GM19240 (cell line): Measurements from ENCODE around the gene LDLRAD4.

Experiments used
- DNase-seq: peaks from one replicate; pipeline ENCODE4 v3.0.0; 2011; ENCODE audit warnings: low spot score; ENCODE audit not compliant: insufficient read length

The LDLRAD4 gene

DNA sequence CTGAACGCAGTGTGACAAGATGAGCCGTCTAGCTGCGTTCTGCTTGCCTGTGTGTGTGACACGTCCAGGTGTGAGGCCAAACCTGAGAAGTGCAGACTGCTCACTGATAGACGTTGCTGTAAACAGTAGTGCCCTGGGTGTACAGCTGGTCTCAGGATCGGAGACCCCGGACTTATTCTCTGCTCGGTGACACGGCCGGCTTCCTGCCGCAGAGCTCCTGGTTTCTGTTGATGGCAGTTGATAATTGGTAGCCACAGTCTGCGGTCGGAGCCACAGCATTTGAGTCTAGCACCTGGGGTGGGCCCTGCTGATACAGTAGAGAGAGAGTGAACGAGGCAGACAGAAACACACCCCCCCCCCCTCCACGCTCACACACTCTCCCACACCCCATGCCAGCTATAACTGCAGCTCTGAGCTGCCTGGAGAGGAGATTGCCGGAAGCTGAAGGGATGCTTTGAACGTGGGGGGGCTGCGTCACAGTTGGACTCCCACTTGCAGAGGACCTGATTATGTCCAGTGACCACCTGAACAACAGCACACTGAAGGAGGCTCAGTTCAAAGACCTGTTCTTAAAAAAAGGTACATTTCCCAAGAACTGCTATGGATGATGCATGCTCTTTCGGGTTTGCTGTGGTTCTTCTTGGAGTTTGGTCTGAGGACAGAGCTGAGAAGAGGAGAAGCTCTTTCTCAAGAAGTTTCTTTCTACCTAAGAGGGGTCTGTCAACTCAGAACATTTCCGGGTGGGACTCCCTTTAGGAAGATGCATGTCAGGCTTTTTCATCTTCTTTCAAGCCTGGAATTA is 393.8 kb downstream of the LDLRAD4 start:
- no peak for DNase-seq

DNA sequence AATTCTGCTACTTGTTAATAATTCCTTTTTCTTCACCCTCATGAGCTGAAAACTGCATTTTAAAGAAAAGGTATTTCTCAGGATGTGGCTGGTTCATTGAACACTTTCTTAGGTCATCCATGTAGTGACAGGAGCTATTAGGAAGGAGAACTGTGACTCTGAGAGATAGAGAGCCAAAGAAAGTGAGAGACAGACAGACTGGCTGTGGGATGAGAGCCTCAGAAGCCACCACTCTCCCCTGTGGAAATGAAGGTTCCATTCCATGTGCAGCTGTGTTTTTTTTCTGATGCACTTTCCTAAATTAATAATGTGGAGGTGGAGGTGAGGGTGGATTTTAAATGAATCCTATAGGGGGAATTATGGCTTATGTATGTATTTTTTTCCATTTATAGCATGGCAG is 394.5 kb downstream of the LDLRAD4 start:
- no peak for DNase-seq

DNA sequence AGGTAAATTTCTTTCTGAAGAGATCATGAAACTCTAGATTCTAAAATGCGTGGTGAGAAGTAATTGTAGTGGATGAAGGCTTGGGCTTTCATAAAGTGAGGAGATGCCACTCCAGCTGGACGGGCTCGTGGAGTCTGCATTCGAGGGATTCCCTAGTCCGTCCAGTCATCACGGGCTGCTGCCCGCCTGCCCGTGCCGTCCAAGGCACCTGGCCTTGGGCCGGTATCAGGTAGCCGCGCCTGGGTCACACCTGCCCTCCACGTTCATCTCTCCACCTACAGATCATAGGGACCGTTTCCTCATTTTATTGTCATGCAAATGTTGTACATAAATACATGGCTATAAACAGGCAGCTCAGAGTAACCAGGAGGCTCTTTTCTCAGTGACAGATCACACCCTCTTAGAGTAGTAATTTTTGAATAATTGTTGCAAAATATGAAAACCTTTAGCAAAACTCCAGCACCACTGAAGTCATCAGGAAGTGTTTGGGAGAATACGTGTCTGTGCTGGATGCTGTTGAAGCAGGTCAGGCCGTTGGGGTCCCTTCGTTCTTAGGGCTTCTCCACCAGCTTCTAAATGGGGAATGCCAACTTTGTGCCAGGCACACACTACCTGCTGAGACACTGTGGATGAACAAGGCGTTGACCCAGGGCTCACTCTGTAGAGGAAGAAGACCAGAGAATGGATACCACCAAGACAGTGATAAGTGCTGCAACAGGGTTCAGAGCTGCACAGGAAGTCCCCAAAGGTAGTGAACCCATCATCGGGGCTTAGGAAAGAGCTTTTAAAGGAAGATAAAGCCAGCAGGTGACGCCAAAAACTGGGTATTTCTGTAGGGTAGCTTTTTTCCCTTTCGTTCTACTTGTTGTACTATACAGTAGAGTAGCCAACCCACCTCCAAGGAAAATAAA is 395.3 kb downstream of the LDLRAD4 start:
- DNase-seq = no peak

DNA sequence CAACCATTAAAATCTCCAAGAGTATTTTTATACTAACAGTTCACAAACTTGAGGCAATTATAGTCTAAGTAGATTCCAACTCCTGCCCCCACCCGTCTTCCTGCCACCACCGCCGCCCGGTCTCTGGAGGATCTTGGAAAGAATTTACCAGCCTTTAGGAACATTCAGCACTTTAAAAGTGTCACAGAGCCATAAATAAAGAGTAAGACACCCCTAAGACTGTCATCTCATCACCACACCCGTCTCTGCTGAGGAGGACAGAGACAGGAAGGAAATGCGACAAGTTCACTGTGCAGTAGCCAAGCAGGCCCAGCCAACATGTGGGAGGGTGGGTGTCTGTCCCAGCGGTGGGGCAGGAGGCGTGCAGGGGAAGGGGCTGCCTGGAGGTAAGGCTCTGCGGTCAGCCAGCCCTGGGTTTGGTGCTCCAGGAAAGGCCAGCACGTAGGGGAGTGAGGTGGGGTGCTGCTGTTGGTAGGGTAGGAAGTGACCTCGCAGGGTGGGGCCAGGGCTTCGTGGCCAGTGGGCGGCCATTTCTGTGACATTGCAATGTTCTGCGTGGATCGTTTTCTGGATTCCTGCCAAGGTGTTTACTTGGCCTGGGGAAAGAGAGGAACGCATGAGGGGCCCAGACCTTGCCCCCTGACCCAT is 396.2 kb downstream of the LDLRAD4 start:
- no peak for DNase-seq

DNA sequence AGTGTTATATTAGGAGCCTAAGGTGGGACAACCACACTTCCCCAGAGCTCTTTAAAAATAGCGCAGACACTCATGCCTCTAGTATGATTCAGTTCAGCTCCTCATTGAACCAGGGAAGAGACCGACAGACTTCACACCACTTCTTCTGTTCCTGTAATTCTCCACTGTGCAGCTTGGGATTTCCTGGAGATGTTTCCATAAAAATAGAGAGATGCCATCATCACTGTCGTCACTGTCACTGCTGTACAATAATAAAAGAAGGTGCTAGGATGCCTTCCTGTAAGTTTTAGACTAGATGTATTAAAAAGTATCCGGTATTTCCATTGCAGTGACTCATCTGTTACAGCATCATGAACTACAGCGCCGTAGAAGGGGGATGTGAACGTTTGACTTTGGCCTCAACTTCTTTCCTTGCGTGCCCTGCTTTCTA is 396.9 kb downstream of the LDLRAD4 start:
- no peak for DNase-seq

DNA sequence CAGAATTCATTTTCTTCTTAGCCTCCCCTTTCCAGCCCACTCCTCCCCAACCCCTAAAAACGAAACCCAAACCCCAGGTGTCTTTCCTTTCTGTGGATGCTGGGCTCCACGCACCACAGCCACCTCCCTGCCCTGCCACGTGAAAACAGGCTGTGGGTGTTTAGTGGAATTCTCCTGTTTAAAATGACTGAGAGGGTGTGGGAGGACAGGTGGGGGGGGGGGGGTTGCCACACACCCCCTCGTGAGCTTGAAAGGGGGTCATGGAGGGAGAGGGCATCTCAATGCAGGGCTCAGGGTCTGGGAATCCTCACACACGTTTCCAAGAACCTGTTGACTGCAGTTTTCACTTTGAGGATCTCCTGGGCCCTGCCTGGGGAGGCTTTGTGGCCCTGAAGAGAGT is 397.5 kb downstream of the LDLRAD4 start:
- no peak for DNase-seq

DNA sequence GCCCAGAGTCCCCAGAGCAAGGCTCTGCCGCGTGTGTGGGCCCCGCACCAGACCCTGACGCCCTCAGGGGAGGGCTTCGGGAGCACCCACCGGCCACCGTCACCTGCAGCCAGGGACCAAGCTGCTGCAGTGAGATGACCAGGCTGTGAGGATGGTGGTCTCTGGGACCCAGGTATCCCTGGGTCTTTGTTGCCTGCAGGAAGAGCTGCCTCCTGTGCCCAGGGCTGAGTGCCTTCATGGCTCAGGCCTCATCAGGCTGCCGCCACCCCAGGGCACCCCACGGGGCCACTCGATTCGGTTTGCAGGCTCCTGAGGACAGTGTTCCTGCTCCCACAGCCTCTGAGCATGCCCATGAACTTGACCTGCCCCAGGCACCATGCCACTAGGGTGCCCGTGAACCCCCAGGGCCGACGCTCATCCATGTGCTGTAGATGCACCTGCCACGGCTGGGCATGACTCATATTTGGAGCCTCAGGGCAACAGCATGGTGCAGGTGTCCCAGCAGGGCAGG is 398.0 kb downstream of the LDLRAD4 start:
- DNase-seq = no peak

DNA sequence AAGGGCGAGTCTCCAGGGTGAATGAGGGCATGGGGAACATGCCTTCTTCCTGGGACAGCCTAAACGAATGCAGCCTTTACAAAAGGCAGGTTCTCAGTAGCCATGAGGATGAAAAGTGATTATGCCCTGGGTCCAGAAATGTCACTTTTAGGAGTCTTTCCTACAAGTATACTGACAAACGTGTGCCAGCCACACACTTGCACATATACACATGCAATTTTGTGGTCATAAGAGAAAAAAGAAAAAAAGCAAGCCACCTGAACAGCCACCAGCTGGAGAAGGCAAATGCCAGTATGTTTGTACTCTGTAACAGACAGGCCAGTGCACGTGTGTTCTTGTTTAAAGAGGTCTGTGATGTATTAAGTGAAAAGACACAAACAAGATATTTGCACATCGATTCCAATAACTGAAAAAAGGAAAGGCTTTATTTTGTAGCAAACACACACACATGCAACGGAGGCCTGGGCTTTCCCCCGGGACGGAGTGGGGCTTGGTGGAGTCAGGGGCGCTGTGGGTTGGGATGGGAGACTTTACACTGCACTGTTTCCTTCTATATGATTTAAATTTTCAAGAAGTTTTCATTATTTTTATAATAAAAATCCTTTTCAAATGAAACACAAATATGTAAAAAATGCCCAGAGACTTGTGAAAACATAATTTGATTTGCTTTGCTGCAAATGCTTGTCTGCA is 399.4 kb downstream of the LDLRAD4 start:
- DNase-seq = no peak

DNA sequence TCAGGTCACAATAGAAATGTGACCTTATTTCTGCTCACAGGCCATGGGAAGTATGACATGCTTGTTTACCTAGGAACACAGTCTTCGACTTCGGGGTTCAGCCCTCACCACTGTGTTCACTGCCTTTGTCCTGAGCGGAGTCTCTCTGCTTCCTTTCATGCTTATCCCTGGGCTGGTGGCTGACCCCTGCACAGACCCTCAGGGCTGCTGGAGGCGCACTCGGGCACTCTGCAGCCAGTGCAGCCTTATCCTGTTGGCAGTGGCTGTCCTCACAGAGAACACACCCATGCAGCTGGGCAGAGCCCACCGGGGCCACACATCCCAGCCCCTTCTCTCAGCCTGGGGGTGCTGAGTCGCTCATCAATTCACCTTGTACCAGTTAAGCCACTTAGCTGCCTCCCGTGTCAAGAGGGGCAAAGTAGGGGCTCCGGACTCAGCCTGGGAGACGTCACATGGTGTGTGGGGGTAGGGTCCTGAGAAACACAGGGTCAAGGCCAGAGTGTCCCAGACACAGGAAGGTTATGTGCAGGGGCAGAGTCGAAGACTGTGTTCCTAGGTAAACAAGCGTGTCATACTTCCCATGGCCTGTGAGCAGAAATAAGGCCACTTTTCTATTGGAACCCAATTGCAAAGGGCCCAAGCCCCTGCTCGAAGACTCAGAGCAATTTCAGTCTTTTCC is 400.3 kb downstream of the LDLRAD4 start:
- no peak for DNase-seq

DNA sequence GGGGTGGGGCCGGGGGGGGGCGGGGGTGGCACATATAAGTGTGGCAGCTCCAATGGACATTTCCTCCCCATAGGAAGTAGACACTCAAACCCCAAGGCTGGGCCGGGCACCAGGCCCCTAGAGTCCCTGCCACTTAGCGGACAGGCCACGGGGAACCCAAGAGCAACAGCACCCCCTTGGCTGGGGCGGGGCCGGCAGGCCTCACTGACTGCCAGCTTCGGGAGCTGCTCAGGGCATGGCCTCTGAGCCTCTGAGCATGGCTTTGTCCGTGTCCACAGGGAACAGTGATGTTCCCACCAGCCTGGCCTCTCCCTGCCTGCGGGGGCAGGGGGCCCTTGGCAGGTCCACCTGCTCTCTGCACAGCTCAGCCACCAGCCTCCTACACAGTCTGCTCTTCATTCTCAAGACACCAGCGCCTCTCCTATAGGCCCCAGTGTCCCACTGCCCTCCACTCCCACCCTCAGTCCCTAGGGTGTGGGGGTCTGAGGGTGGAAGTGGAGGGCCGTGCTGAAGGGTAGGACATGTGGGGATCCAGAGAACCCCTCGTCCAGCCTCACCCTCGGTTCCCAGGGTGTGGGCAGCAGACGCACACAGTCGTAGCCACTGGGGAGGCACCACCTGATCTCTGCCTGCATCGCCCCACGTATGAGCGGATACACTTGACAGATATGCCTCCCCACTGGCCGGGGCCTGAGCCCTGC is 401.1 kb downstream of the LDLRAD4 start:
- no peak for DNase-seq

DNA sequence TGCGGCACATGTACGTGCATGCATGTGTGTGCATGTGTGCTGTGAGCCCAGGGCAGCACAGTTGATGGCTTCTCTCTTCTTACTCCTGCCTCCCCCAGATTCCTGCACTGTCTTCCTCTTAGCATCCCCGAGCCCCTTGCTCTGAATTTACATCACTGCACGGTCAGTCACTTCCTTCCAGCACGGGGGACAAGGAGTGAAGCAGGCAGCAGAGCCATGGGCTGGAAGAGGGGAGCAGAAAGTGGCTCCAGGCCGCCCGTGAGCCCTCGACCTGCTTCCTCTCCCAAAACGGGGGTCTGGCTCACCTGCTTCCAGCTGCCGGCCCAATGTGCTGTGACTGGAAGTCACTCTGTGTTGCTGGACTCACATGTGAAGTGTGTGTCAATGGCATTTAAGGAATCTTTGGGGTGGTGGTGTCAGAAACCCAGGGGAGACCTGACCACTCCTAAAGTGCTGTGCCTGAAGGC is 401.7 kb downstream of the LDLRAD4 start:
- DNase-seq = no peak

DNA sequence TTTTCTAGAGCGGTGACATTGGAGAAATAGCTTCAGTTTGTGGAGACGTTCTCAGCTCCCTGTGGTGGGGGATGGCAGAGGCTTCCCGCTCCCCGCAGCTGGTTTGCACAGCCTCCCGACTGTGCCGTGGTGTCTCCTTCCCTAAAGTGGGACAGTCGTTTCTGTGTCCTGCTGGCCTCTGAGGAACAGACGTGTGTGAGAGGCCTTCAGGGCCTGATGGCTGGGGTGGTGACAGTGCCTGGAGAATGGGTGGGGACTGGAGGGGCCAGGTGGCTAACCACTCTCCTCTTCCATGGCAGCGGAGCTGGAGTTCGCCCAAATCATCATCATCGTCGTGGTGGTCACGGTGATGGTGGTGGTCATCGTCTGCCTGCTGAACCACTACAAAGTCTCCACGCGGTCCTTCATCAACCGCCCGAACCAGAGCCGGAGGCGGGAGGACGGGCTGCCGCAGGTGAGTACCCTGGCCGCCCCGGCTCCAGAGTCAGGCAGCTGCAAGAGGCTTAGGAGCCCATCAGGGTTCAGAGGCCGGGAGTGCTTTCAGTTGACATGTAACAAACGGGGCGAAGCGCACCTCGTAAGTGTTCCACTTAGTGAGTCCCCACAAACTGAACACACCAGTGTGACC is 402.4 kb downstream of the LDLRAD4 start:
- DNase-seq = no peak

DNA sequence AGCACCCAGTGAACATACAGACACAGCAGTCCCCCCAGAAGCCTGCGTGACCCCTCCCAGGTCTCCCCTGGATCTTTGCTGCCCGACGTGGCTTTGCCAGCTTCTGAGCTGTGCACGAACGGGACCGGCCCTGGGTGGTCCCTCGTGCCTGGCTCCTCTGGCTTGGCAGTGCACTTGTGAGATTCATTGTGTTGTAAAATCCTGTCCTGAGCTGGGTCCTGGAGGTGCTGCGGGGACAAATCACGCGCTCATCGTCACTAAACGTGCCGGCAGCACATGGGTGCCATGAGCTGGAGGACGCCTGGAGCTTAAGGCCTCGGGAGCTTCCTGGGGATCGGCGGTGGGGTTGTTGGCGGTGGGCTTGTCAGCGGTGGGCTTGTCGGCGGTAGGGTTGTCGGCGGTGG is 402.9 kb downstream of the LDLRAD4 start:
- DNase-seq = no peak

DNA sequence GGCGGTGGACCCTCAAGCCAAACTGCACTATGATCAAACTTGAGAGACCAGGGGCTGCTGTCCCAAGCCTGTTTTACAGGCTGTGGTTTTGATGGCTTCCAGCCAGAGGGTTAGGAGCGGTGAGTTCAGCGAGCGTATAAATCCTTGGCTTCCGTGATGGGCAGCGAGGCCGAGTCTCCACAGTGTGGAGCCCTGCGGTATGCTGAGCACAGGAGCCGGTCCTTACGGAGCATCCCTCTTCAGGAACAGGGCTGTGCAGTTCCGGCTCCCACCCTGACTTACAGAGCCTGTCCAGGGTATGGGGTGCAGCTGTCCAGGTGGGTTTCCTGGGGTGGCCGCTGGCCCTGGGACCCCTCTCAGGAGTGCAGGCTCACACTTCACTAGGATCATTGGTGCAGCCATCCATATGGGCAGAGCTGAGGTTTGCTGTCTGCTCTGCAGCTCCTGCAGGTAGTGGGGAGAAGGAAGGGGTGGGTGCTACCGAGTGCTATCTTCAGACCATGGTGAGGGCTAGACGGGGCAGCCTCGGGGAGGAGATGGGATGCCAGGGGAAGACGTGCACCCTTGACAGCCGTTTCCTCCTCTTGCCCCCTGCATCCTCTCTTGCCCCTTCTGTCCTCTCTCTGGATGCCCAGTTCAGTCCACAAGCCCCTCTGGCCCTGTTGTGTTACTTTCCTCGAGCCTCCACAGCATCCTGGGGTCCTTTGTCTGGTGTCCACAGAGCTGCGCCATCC is 403.5 kb downstream of the LDLRAD4 start:
- DNase-seq = no peak

DNA sequence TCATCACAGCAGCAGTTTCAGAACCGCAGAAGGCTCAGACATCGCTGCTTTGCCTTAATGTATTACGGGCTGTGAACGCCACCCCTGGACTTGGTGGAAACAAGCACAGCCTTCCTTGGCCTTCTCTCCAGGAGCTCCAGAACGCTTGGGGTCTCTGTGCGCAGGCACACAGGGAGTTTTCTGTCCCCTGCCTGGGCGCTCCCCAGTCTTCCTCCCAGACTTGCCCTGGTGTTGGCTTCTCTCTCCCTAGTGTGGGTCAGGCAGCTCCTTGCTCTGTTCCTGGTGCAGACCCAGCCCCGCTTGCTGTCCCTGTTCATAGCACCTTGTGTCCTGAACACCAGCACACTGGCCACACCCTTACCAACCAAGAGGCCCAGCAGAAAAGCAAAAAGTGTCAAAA is 404.2 kb downstream of the LDLRAD4 start:
- no peak for DNase-seq

DNA sequence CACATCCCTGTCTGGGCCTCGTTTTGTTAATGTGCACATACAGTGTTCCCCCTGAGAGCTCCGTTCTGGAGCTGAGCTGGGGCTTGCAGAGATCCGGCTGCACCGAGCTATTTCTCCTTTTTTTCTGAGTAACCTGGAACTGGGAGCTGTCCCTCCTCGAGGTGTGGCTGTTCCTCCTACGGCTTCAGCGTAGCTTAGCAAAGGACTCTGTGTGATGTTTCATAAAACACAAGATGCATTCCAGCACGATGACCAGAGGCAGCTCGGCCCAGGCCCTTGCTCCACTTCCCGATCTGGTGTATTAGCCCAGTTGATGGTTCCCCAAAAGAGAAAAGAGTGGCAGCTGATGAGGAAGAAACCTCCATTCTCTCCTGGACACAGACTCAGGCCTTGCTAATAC is 404.8 kb downstream of the LDLRAD4 start:
- DNase-seq = no peak

DNA sequence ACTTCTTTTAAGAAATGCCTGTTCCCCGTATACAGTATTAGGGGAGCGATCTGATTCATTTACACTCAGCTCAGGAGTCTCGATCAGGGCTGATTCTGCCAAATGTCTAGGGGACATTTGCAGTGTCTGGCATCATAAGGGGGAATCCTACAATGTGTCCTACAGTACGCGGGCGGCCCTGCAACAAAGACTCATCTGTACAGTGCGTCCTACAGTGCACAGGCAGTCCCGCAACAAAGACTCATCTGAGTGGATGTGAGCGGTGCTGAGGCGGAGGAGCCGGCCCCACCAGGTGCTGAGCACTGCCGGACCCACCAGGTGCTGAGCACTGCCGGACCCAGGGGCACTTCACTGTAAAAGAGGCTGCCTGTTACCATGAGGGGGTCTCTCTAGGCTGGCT is 405.3 kb downstream of the LDLRAD4 start:
- no peak for DNase-seq

DNA sequence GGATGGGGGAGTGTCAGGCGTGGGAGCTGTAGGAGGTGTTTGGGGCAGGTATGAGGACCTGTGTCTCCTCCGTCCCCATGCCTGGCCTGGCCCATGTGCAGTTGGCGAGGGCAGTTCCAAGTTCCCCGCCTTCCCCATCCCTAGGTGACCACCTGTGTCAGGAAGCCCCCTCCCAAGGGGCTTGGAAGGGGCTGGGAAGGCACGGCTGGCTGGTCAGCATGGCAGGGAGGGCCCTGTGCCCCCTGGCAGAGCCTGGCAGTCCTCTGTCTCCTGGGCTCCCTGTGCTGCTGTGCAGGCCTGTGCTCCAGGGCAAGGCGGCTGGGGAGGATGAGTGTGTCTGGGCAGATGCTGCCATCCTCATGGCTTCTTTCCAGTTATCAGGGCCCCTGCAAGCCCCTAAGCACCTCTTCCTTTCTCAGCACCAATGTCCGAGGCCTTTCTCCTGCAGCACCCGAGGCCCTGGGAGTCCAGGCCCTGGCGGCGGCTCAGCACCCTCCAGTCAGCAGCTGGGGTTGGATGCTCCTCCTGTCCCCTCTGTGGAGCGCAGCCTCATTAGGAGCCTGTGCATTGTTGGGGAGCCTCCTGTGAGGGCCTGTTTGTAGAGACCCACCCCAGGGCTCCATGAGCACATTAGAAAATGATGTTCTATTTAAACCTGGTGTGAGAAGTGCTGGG is 406.1 kb downstream of the LDLRAD4 start:
- no peak for DNase-seq
